HG03565 (cell line): ENCODE measurements around the gene SELENOI.
"Not testable (repeated sequence)": the region's sequence is repeated elsewhere in the genome, so short reads cannot be mapped to it uniquely, and the experiment has no call there.

ENCODE experiments used
- ATAC-seq: cut with Tn5 transposase; IDR thresholded peaks from one replicate; pipeline ENCODE4 v1.9.1; 2021; ENCODE audit warnings: mild to moderate bottlenecking, moderate library complexity; ENCODE audit not compliant: unreplicated experiment

The SELENOI gene

GRCh38 chr2:26355038-26355995, 9.4 kb downstream of the SELENOI start:
- no peak for ATAC-seq

GRCh38 chr2:26356111-26356510, 10.2 kb downstream of the SELENOI start:
- ATAC-seq = no peak

GRCh38 chr2:26356771-26357170, 10.8 kb downstream of the SELENOI start:
- no peak for ATAC-seq

GRCh38 chr2:26359886-26360473, 14.0 kb downstream of the SELENOI start:
- ATAC-seq = no peak

GRCh38 chr2:26363323-26363722, 17.4 kb downstream of the SELENOI start:
- ATAC-seq = no peak

GRCh38 chr2:26363958-26364357, 18.0 kb downstream of the SELENOI start:
- no peak for ATAC-seq

GRCh38 chr2:26364669-26365068, 18.7 kb downstream of the SELENOI start:
- ATAC-seq = no peak

GRCh38 chr2:26366957-26367356, 21.0 kb downstream of the SELENOI start:
- no peak for ATAC-seq

- ATAC-seq = not testable (repeated sequence)
These were observed 23.7 kb downstream of the SELENOI start for GRCh38 chr2:26369664-26370063.

- ATAC-seq = not testable (repeated sequence)
These were observed 25.0 kb downstream of the SELENOI start for GRCh38 chr2:26370909-26371308.

- no peak for ATAC-seq
These were observed 30.9 kb downstream of the SELENOI start for GRCh38 chr2:26376799-26377198.

- no peak for ATAC-seq
These were observed 34.3 kb downstream of the SELENOI start for GRCh38 chr2:26380281-26380680.

GRCh38 chr2:26382564-26382963, 36.6 kb downstream of the SELENOI start:
- no peak for ATAC-seq

GRCh38 chr2:26384183-26384582, 38.2 kb downstream of the SELENOI start:
- no peak for ATAC-seq

- no peak for ATAC-seq
These were observed 38.7 kb downstream of the SELENOI start for GRCh38 chr2:26384597-26384996.

- ATAC-seq = no peak
These were observed 41.2 kb downstream of the SELENOI start for GRCh38 chr2:26387189-26387588.

GRCh38 chr2:26394694-26395093, 48.8 kb downstream of the SELENOI start:
- no peak for ATAC-seq

- ATAC-seq = no peak
These were observed 49.5 kb downstream of the SELENOI start for GRCh38 chr2:26395394-26395793.

- ATAC-seq = no peak
These were observed 50.9 kb downstream of the SELENOI start for GRCh38 chr2:26396734-26397298.

GRCh38 chr2:26399771-26400376, 53.9 kb downstream of the SELENOI start:
- ATAC-seq = no peak

GRCh38 chr2:26400723-26401122, 54.8 kb downstream of the SELENOI start:
- ATAC-seq = no peak
